ENCODE measurements around the gene SCN5A. TPM values are rescaled to one million over a fixed set of nuclear protein-coding genes. Genes with fewer than 3 reads are reported as not detected.

The SCN5A gene
- total RNA-seq, 1 experiment from 2014 or later, result 0.69 TPM

DNA sequence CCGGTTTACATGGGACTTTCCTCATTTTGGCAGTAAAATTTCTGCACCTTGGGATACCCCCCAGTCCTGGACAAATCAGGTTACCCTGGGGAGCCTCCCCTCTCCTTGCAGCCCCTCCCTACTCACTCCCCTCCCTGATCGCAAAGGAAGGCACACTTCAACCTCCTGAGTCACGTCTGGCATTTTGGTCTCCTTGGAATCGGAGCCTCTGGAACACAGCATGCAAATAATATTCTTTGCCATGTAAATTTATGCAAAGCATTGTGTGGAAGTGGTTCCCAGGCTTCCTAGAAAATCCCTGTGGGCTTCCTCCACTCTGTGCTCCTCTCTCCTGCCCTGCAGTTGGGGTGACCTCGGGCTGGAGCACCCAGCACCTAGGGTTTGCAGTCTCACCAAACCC, 11.6 kb downstream of the SCN5A start:
- intact Hi-C loops (cut with micrococcal nuclease; ENCODE audit: unreplicated experiment), result no loop called here
- TF ChIP-seq, protein P1, sequence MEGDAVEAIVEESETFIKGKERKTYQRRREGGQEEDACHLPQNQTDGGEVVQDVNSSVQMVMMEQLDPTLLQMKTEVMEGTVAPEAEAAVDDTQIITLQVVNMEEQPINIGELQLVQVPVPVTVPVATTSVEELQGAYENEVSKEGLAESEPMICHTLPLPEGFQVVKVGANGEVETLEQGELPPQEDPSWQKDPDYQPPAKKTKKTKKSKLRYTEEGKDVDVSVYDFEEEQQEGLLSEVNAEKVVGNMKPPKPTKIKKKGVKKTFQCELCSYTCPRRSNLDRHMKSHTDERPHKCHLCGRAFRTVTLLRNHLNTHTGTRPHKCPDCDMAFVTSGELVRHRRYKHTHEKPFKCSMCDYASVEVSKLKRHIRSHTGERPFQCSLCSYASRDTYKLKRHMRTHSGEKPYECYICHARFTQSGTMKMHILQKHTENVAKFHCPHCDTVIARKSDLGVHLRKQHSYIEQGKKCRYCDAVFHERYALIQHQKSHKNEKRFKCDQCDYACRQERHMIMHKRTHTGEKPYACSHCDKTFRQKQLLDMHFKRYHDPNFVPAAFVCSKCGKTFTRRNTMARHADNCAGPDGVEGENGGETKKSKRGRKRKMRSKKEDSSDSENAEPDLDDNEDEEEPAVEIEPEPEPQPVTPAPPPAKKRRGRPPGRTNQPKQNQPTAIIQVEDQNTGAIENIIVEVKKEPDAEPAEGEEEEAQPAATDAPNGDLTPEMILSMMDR (IDR thresholded peaks at IDR 0.05), result no peak
- TF ChIP-seq TCF7L2 (IDR thresholded peaks at IDR 0.05; ENCODE audit: low read depth, low read length) (no peak), SIN3A (IDR thresholded peaks at IDR 0.05; ENCODE audit: borderline replicate concordance, insufficient read depth, low read depth, low read length) (no peak), POLR2AphosphoS5 (IDR thresholded peaks at IDR 0.05; ENCODE audit: low read depth, low read length) (no peak)
- TF ChIP-seq, protein P2, sequence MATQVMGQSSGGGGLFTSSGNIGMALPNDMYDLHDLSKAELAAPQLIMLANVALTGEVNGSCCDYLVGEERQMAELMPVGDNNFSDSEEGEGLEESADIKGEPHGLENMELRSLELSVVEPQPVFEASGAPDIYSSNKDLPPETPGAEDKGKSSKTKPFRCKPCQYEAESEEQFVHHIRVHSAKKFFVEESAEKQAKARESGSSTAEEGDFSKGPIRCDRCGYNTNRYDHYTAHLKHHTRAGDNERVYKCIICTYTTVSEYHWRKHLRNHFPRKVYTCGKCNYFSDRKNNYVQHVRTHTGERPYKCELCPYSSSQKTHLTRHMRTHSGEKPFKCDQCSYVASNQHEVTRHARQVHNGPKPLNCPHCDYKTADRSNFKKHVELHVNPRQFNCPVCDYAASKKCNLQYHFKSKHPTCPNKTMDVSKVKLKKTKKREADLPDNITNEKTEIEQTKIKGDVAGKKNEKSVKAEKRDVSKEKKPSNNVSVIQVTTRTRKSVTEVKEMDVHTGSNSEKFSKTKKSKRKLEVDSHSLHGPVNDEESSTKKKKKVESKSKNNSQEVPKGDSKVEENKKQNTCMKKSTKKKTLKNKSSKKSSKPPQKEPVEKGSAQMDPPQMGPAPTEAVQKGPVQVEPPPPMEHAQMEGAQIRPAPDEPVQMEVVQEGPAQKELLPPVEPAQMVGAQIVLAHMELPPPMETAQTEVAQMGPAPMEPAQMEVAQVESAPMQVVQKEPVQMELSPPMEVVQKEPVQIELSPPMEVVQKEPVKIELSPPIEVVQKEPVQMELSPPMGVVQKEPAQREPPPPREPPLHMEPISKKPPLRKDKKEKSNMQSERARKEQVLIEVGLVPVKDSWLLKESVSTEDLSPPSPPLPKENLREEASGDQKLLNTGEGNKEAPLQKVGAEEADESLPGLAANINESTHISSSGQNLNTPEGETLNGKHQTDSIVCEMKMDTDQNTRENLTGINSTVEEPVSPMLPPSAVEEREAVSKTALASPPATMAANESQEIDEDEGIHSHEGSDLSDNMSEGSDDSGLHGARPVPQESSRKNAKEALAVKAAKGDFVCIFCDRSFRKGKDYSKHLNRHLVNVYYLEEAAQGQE (IDR thresholded peaks at IDR 0.05; ENCODE audit: insufficient read depth in 1 of 2, low read depth in 2 of 2, low read length in 1 of 2), result no peak
- no peaks in the 10 kb centered on the region for H3K4me1 ChIP-seq (ENCODE audit: control insufficient read depth, insufficient read depth, low read length)
- H3K4me3 ChIP-seq (ENCODE audit: low read depth in 2 of 2, low read length in 2 of 2), result no peak overlapping the region
- ATAC-seq (no peak), DNase-seq (ENCODE audit: low read depth, low spot score) (no peak)
- ChIA-PET POLR2A (no interaction called here), CTCF (no interaction called here)
- H3K27ac ChIP-seq (ENCODE audit: low read length), result no peak overlapping the region
- H3K9me3 ChIP-seq (ENCODE audit: control insufficient read depth, insufficient read depth, low read depth, low read length), result no peaks in the 10 kb centered on the region
- no TSS peak for BruUV-seq (replicated peaks)
- in situ Hi-C loops (cut with HindIII; ENCODE audit: low pct_unique_long_range_greater_than_20kb, low sequenced_read_pairs), result no loop called here
- H3K36me3 ChIP-seq (ENCODE audit: control insufficient read depth, insufficient read depth, low read length), result no peaks in the 10 kb centered on the region
- H3K27me3 ChIP-seq (ENCODE audit: control insufficient read depth, insufficient read depth, low read length), result no peaks in the 10 kb centered on the region

GRCh38 chr3:38636881-38637280, 12.6 kb downstream of the SCN5A start:
- in situ Hi-C loops (cut with HindIII; ENCODE audit: low pct_unique_long_range_greater_than_20kb, low sequenced_read_pairs), result no loop called here
- BruUV-seq (replicated peaks), result no TSS peak
- CTCF ChIA-PET, result no interaction called here

More at GRCh38 chr3:38636881-38637280, 12.6 kb downstream of the SCN5A start:
- intact Hi-C loops (cut with micrococcal nuclease; ENCODE audit: unreplicated experiment), result no loop called here
- H3K4me1 ChIP-seq (ENCODE audit: control insufficient read depth, insufficient read depth, low read length), result no peaks in the 10 kb centered on the region
- no peaks in the 10 kb centered on the region for H3K9me3 ChIP-seq (ENCODE audit: control insufficient read depth, insufficient read depth, low read depth, low read length)
- no peak for ATAC-seq
- H3K4me3 ChIP-seq (ENCODE audit: low read depth in 2 of 2, low read length in 2 of 2), result no peak overlapping the region
- TF ChIP-seq TCF7L2 (IDR thresholded peaks at IDR 0.05; ENCODE audit: low read depth, low read length) (no peak), POLR2AphosphoS5 (IDR thresholded peaks at IDR 0.05; ENCODE audit: low read depth, low read length) (no peak), SIN3A (IDR thresholded peaks at IDR 0.05; ENCODE audit: borderline replicate concordance, insufficient read depth, low read depth, low read length) (no peak)
- TF ChIP-seq, protein P2 (IDR thresholded peaks at IDR 0.05; ENCODE audit: insufficient read depth in 1 of 2, low read depth in 2 of 2, low read length in 1 of 2), result no peak
- TF ChIP-seq, protein P1 (IDR thresholded peaks at IDR 0.05), result no peak
- no peaks in the 10 kb centered on the region for H3K27me3 ChIP-seq (ENCODE audit: control insufficient read depth, insufficient read depth, low read length)
- POLR2A ChIA-PET, result no interaction called here
- H3K36me3 ChIP-seq (ENCODE audit: control insufficient read depth, insufficient read depth, low read length), result no peaks in the 10 kb centered on the region
- DNase-seq (ENCODE audit: low read depth, low spot score), result no peak
- H3K27ac ChIP-seq (ENCODE audit: low read length), result no peak overlapping the region

Data from Panc1 (cell line).